ENCODE results near the gene CCL26.
"Not testable (repeated sequence)": the region's sequence is repeated elsewhere in the genome, so short reads cannot be mapped to it uniquely, and the experiment has no call there.

Gene CCL26

DNA sequence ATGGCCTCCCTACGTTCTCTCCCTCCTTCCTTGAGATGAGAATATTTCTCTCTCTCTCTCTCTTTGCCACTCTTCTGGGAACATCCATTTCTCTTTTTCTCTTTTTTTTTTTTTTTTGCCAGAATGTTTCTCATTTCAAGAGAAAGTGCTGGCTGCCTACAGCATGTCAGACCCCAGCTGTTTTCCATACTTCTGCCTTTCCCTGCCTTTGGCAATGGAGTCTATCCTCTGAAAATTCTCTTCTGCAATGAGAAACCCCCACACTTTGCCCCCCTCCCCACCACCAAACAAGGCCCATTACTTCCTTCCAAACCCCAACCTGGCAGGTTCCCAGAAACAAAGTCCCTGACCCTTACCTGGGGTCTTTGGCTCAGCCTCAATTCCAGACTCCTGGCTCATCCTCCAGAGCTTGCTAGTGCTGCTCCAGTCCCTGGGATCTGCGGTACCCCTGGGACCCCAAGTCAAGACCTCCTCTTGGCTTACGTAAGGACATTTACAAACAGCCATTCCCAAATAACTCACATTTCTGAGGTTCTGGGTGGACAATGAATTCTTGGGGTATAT is 17.4 kb upstream of the CCL26 start:
- no peak for DNase-seq

GRCh38 chr7:75788154-75788847 is 16.3 kb upstream of the CCL26 start:
- not testable (repeated sequence) for DNase-seq

- not testable (repeated sequence) for DNase-seq
Observed at GRCh38 chr7:75783058-75783457, 11.0 kb upstream of the CCL26 start.

GRCh38 chr7:75780647-75781273 is 8.7 kb upstream of the CCL26 start:
- not testable (repeated sequence) for DNase-seq

GRCh38 chr7:75779516-75779915 is 7.5 kb upstream of the CCL26 start:
- not testable (repeated sequence) for DNase-seq

- DNase-seq: not testable (repeated sequence)
Observed at GRCh38 chr7:75779035-75779434, 7.0 kb upstream of the CCL26 start.

- no peak for DNase-seq
Observed at GRCh38 chr7:75776295-75776971, 4.4 kb upstream of the CCL26 start.

- DNase-seq: not testable (repeated sequence)
Observed at GRCh38 chr7:75773958-75774357, 1.9 kb upstream of the CCL26 start.

DNA sequence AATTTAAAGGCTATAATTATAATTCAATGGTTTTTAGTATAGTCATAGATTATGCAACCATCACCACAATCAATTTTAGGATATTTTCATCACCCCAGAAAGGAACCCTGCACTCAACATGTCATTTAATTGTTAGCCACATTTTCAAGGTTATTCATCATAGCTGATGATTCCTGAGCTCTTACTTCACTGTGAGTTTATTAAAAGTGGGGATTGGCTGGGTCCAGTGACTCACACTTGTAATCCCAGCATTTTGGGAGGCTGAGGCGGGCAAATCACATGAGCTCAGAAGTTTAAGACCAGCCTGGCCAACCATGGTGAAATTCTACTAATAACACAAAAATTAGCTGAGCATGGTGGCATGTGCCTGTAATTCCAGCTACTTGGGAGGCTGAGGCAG is 787 bp downstream of the CCL26 start:
- DNase-seq: no peak

- DNase-seq: no peak
Observed at GRCh38 chr7:75762350-75762917, 9.6 kb downstream of the CCL26 start.

DNA sequence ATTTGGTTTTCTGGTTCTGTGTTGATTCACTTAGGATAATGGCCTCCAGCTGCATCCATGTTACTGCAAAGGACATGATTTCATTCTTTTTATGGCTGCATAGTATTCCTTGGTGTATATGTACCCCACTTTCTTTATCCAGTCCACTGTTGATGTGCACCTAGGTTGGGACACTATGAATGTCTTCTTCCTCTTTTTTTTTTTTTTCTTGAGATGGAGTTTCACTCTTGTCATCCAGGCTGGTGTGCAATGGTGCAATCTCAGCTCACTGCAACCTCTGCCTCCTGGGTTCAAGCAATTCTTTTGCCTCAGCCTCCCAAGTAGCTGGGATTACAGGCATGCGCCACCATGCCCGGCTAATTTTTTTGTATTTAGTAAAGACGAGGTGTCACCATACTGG is 10.2 kb downstream of the CCL26 start:
- not testable (repeated sequence) for DNase-seq

- DNase-seq: no peak
Observed at GRCh38 chr7:75758491-75758890, 13.5 kb downstream of the CCL26 start.

GRCh38 chr7:75757860-75758259 is 14.2 kb downstream of the CCL26 start:
- DNase-seq: no peak

DNA sequence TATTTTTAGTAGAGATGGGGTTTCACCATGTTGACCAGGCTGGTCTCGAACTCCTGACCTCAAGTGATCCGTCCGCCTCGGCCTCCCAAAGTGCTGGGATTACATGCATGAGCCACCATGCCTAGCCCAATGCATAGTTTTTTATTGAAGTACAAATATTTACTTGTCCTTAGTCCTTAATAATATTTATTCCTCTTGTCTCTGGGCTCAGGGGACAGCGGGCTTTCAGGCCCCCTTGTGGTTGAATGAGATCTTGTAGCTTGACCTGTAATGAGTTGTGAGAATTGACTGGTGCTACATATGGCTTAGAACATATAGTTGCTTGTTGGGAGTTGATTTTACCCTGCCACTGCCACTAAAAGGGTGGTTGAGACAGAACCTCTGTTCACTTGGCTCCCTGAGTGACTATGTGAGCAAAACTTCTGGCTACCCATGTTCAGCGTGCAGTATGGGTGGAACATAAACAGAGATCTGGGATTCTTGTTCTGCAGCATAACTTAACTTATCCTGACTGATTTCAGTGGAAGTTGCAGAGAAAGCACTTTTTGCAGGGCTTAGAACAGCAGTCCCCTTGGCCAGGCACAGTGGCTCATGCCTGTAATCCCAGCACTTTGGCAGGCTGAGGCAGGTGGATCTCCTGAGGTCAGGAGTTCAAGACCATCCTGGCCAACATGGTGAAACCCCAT is 14.9 kb downstream of the CCL26 start:
- no peak for DNase-seq

DNA sequence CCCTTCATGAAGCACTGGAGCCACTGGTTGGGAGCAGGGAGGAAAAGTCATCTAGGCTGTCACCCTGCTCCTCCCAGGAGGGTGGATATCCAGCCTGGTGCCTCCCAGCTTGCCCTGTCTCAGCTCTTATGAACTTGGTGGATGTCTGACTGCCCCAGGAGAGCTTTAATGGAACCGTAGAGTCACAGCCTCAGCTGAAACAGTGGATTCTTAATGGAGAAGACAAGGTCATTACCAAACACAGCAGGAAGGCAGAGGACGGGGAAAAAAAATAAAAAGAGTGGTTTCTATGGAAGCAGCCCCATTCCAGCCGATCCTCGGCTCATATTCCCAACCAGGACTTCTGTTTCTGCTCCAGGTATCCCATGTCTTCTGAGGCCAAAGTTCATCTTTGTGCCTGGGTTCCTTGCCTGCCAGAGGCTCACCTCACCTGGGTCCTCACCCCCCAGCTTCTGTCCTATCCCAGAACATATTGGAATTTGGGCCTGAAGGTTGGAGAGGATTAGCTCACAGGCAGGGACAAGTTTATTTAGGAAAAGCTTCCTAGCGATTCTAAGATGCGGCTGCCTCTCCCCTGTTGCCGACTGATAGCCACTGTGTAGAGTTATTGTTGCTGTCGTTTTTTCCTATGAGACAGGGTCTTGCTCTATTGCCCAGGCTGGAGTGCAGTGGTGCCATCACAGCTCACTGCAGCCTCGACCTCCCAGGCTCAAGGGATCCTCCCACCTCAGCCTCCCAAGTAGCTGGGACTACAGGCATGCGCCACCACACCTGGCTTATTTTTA is 15.6 kb downstream of the CCL26 start:
- DNase-seq: no peak

DNA sequence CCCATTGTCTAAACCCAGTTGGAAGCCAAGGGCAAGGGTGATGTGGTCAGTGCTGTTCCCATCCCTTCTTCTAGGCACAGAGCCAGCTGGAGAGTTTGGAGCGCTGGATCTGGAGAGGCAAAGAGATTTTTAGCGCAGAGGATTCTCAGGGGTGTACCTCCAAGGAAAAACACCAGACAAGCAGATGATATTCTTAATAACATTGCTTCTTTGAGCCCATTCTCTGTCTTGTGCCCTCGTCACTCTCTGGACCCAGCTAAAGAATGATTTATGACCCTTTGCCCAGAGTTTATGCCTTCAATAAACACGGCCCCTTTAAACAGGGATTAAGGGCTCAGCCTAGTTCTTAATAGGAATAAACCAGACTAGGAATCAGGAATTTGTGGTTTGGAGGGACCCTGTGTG is 28.6 kb downstream of the CCL26 start:
- no peak for DNase-seq

GRCh38 chr7:75740846-75741497 is 31.0 kb downstream of the CCL26 start:
- DNase-seq: no peak

DNA sequence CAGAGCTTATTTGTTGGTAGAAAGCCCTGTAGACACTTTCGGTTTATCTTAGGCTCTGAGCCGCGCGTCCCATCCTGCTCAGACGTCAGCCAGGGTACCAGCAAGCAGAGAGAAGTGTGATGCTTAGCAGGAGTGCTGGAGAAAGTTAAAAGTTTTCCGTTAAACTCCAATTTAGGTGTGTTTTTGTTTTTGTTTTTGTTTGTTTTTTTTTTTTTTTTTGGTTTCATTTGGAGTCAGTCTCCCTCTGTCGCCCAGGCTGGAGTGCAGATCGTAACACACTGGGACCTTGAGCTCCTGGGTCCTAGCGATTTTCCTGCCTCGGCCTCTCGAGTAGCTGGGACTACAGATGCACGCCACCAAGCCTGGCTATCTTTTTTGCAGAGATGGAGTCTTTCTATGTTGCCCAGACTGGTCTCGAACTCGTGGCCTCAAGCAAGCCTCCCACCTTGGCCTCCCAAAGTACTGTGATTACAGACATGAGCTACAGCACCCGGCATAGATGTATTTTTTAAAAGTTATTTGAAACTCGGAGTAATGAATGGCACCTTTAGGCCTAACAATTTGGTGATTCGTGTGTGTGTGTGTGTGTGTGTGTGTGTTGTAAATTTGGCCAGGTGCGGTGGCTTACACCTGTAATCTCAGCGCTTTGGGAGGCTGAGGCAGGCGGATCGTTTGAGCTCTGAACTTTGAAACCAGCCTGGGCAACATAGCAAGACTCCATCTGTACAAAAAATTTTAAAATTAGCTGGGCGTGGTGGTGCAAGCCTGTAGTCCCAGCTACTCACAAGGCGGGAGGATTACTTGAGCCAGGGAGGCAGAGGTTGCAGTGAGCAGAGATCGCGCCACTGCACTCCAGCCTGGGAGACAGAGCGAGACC is 32.0 kb downstream of the CCL26 start:
- no peak for DNase-seq

- DNase-seq: peak; percentile 95
Observed at GRCh38 chr7:75738975-75739795, 32.8 kb downstream of the CCL26 start.

GRCh38 chr7:75738604-75738974 is 33.4 kb downstream of the CCL26 start, which contains the start of gene HIP1:
Gene HIP1 (minus strand): TSS chr7:75738941. CDS start chr7:75738920, 21 bp downstream.
- DNase-seq: no peak

All from NCI-H1048 (cell line).